Calu3 (cell line): ENCODE measurements around the gene ARHGAP29. TPM values are rescaled to one million over a fixed set of nuclear protein-coding genes. Genes with fewer than 3 reads are reported as not detected.

ENCODE experiments used
- BruUV-seq: library from RNA; stranded (reverse); fragments of 400-500 nt; replicated peaks from 2 replicates; lab custom pipeline; 2021; lab: Mats Ljungman, UMichigan
- CTCF ChIA-PET: fragments of 300-600 bp; sonication (Branson Sonifier 250); formaldehyde crosslinking; loops from one replicate; lab custom pipeline; 2022; ENCODE audit warnings: antibody characterized with exemption; lab: Charles Lee
- DNase-seq: peaks from one replicate; pipeline ENCODE4 v3.0.0; 2022
- H3K27ac Mint-ChIP-seq: one replicate; pipeline ENCODE4 v1.8.0; 2022; ENCODE audit warnings: mixed read lengths; ENCODE audit not compliant: unreplicated experiment
- H3K27me3 Mint-ChIP-seq: one replicate; pipeline ENCODE4 v1.8.0; 2022; ENCODE audit warnings: mixed read lengths; ENCODE audit not compliant: unreplicated experiment
- H3K36me3 Mint-ChIP-seq: one replicate; pipeline ENCODE4 v1.8.0; 2022; ENCODE audit warnings: mild to moderate bottlenecking, moderate library complexity, mixed read lengths; ENCODE audit not compliant: insufficient read depth, unreplicated experiment
- H3K4me1 Mint-ChIP-seq: one replicate; pipeline ENCODE4 v1.8.0; 2022; ENCODE audit warnings: mild to moderate bottlenecking, low read depth, mixed read lengths; ENCODE audit not compliant: unreplicated experiment
- H3K4me3 Mint-ChIP-seq: one replicate; pipeline ENCODE4 v1.8.0; 2022; ENCODE audit warnings: mild to moderate bottlenecking, low read depth, moderate library complexity, mixed read lengths; ENCODE audit not compliant: unreplicated experiment
- H3K9me3 Mint-ChIP-seq: one replicate; pipeline ENCODE4 v1.8.0; 2022; ENCODE audit warnings: low read depth, mixed read lengths; ENCODE audit not compliant: unreplicated experiment
- intact Hi-C: fragments of 100-400 bp; cut with micrococcal nuclease; formaldehyde crosslinking; loops from one replicate; pipeline ENCODE4 v1.10.0; 2022; ENCODE audit not compliant: unreplicated experiment
- total RNA-seq: library from RNA; stranded (reverse); gene quantifications from 2 replicates; pipeline ENCODE4 v1.2.3, GENCODE V29; 2022
- TF ChIP-seq, protein P1 (sequence below): fragments of 200-600 bp; IDR thresholded peaks from one replicate; pipeline ENCODE4 v1.8.0; 2022; ENCODE audit warnings: antibody characterized with exemption; ENCODE audit not compliant: unreplicated experiment

Gene ARHGAP29
- total RNA-seq, 1 experiment from 2014 or later = 57.9 TPM

DNA sequence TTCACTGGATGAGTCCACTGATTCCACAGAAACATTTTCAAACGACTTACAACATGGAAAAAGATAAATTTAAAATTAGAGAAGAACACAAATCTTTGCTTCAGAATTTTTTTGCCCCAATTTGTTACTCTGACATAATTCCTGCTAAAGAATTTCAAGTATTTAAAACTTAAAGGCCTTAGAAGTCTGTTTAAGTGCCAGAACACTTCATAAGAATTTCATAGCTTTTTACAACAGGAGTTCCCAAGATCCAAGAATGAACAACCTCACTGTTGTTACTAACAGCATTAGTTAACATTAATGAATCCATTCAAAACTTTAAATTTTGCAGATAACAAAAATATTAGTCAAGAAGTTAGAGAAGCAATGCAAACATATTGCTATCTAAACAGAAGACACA lies 31.7 kb downstream of the ARHGAP29 start:
- BruUV-seq = no TSS peak
- Mint-ChIP-seq H3K4me3 (no peak overlapping the region), H3K36me3 (peaks cover 55% of the 10 kb centered on the region), H3K9me3 (no peaks in the 10 kb centered on the region), H3K27ac (no peak overlapping the region), H3K4me1 (no peaks in the 10 kb centered on the region), H3K27me3 (no peaks in the 10 kb centered on the region)
- CTCF ChIA-PET = no interaction called here
- TF ChIP-seq, protein P1, sequence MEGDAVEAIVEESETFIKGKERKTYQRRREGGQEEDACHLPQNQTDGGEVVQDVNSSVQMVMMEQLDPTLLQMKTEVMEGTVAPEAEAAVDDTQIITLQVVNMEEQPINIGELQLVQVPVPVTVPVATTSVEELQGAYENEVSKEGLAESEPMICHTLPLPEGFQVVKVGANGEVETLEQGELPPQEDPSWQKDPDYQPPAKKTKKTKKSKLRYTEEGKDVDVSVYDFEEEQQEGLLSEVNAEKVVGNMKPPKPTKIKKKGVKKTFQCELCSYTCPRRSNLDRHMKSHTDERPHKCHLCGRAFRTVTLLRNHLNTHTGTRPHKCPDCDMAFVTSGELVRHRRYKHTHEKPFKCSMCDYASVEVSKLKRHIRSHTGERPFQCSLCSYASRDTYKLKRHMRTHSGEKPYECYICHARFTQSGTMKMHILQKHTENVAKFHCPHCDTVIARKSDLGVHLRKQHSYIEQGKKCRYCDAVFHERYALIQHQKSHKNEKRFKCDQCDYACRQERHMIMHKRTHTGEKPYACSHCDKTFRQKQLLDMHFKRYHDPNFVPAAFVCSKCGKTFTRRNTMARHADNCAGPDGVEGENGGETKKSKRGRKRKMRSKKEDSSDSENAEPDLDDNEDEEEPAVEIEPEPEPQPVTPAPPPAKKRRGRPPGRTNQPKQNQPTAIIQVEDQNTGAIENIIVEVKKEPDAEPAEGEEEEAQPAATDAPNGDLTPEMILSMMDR = no peak
- intact Hi-C loops = no loop called here
- no peak for DNase-seq

DNA sequence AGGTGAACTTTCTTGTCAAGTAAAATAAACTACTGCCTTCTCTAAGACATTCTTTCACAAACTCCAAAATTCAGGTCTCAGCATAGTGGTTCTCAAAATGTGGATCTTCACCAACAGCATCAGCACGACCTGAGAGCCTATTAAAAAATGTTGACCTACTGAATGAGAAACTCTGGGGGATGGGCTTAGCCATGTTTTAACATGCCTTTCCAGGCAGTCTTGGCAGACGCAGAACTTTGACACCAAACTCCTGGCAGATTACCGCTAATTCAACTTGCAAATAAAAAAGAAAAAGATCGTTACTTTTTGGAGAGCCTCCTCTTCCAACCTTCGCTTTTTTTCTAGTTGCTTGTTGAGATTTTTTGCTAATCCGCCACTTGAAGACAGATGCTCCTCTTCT lies 35.1 kb downstream of the ARHGAP29 start:
- peaks cover 72% of the 10 kb centered on the region for H3K36me3 Mint-ChIP-seq
- BruUV-seq = no TSS peak

DNA sequence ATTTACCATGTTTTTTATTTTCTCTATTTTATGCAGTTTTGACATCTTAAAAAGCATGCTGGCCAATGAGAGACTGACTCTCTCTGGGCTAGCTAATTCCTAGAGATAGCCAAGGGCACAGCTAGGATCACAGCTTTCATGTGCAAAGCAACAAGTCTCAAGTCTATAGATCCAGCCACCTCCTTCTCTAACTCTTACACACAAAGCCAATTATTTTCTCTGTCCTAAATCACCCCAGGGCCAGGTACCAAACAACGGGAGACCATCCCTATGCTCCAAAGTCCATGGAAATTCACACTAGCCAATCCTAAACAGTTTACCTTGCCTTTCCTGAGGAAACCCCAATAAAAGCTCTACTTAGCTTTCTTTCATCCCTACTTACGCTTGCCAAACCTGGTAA lies 38.0 kb downstream of the ARHGAP29 start:
- Mint-ChIP-seq H3K4me3 (no peak overlapping the region), H3K4me1 (peaks cover 9% of the 10 kb centered on the region), H3K27me3 (no peaks in the 10 kb centered on the region), H3K27ac (no peak overlapping the region), H3K9me3 (no peaks in the 10 kb centered on the region), H3K36me3 (peaks cover 62% of the 10 kb centered on the region)
- intact Hi-C loops = no loop called here
- CTCF ChIA-PET = no interaction called here
- DNase-seq = no peak
- BruUV-seq = no TSS peak
- TF ChIP-seq, protein P1 = no peak

More for the DNA sequence above, 35.1 kb downstream of the ARHGAP29 start:
- Mint-ChIP-seq H3K27ac (no peak overlapping the region), H3K27me3 (no peaks in the 10 kb centered on the region), H3K9me3 (no peaks in the 10 kb centered on the region), H3K4me3 (no peak overlapping the region), H3K4me1 (peaks cover 9% of the 10 kb centered on the region)
- CTCF ChIA-PET = no interaction called here
- DNase-seq = no peak
- TF ChIP-seq, protein P1 = no peak
- intact Hi-C loops = no loop called here

DNA sequence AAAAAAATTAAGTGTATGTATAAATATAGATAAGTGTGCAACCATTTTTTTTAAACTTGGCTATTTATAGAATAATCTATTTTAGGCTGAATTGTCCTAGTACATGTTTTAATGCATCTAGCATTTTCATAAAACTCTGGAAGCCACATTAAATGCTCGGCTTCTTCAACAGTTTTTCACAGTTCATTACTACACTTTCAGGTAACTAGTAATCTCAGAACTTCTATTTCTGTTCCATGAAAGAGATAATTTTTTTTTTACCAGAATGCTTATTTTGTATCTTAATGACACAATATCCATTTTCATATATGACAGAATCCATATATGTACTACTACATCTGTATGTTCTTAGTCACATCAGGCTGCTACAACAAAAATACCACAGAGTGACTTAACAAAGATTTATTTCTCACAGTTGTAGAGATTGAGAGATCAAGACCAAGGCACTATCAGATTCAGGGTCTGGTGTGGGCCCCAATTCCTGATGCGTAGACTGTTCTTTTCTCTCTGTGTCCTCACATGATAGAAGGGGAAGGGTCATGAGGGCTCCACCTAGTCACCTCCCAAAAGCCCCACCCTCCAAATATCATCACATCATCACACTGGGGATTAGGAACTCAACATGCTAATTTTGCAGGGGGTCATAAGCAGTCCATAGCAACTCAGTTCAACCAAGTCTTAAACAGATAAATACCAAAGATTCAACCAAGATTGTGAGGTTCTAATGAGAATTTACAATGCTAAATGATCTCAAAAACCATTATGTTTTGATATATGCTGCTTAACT lies 43.1 kb downstream of the ARHGAP29 start:
- no peak overlapping the region for H3K27ac Mint-ChIP-seq
- intact Hi-C loops = loop anchor here (5.0 kb wide), 1 partner anchor 33 kb away; no protein-coding TSS in a partner anchor
- DNase-seq = no peak
- no peaks in the 10 kb centered on the region for H3K9me3 Mint-ChIP-seq
- TF ChIP-seq, protein P1 = no peak
- CTCF ChIA-PET = no interaction called here
- H3K36me3 Mint-ChIP-seq = peaks cover 34% of the 10 kb centered on the region
- no peaks in the 10 kb centered on the region for H3K27me3 Mint-ChIP-seq
- no peak overlapping the region for H3K4me3 Mint-ChIP-seq
- BruUV-seq = no TSS peak
- H3K4me1 Mint-ChIP-seq = peaks cover 21% of the 10 kb centered on the region
